ENCODE results near the gene PAK4. TPM values are rescaled to one million over a fixed set of nuclear protein-coding genes. Genes with fewer than 3 reads are reported as not detected.

Gene PAK4
- total RNA-seq, 3 donors from 2014 or later (not counting 1 experiment from before 2014, with no cell fraction given) = 6.7 to 13.4 (median 11.8) TPM

GRCh38 chr19:39136225-39136940 is 10.8 kb downstream of the PAK4 start:
- no peaks in the 10 kb centered on the region for H3K36me3 ChIP-seq (ENCODE audit: control insufficient read depth, insufficient read depth, low read length)
- no peak for TF ChIP-seq CTCF (IDR thresholded peaks at IDR 0.05)
- no peak overlapping the region for H3K27ac ChIP-seq (ENCODE audit: low read length)
- H3K27me3 ChIP-seq (ENCODE audit: control insufficient read depth, insufficient read depth, low read length) = no peaks in the 10 kb centered on the region
- no peaks in the 10 kb centered on the region for H3K9me3 ChIP-seq (ENCODE audit: control insufficient read depth, insufficient read depth, low read length)
- H3K4me3 ChIP-seq (ENCODE audit: low read length) = no peak overlapping the region
- peak overlapping the region in 1 of 2 donors; percentile 69 for H3K27ac Mint-ChIP-seq
- H3K4me1 Mint-ChIP-seq = peaks cover 25 to 45% of the 10 kb centered on the region in 2 donors
- H3K4me3 Mint-ChIP-seq = no peak overlapping the region
- DNase-seq (no peak), ATAC-seq (no peak)
- intact Hi-C loops (cut with micrococcal nuclease) = no loop called here
- no peaks in the 10 kb centered on the region for H3K27me3 Mint-ChIP-seq (ENCODE audit: low read depth in 2 of 2)
- 85% methylated on average over 11 of the region's 12 CpGs for WGBS (ENCODE audit: insufficient coverage)
- H3K36me3 Mint-ChIP-seq = no peaks in the 10 kb centered on the region
- H3K4me1 ChIP-seq (ENCODE audit: control insufficient read depth, insufficient read depth, low read length) = no peaks in the 10 kb centered on the region
- no peaks in the 10 kb centered on the region for H3K9me3 Mint-ChIP-seq

GRCh38 chr19:39137131-39137530 is 11.5 kb downstream of the PAK4 start:
- H3K9me3 Mint-ChIP-seq = no peaks in the 10 kb centered on the region
- Histone ChIP-seq H3K27me3 (ENCODE audit: control insufficient read depth, insufficient read depth, low read length) (no peaks in the 10 kb centered on the region), H3K4me1 (ENCODE audit: control insufficient read depth, insufficient read depth, low read length) (no peaks in the 10 kb centered on the region), H3K4me3 (ENCODE audit: low read length) (no peak overlapping the region), H3K36me3 (ENCODE audit: control insufficient read depth, insufficient read depth, low read length) (no peaks in the 10 kb centered on the region), H3K9me3 (ENCODE audit: control insufficient read depth, insufficient read depth, low read length) (no peaks in the 10 kb centered on the region), H3K27ac (ENCODE audit: low read length) (no peak overlapping the region)
- H3K27me3 Mint-ChIP-seq (ENCODE audit: low read depth in 2 of 2) = no peaks in the 10 kb centered on the region
- no peak for ATAC-seq
- WGBS (ENCODE audit: insufficient coverage) = 94% methylated on average over 12 of the region's 12 CpGs
- no peak overlapping the region for H3K27ac Mint-ChIP-seq
- DNase-seq = no peak
- H3K4me3 Mint-ChIP-seq = no peak overlapping the region
- no peak for TF ChIP-seq CTCF (IDR thresholded peaks at IDR 0.05)
- intact Hi-C loops (cut with micrococcal nuclease) = no loop called here
- no peaks in the 10 kb centered on the region for H3K36me3 Mint-ChIP-seq
- peaks cover 21 to 40% of the 10 kb centered on the region in 2 donors for H3K4me1 Mint-ChIP-seq

GRCh38 chr19:39138221-39139211 is 12.9 kb downstream of the PAK4 start:
- Histone ChIP-seq H3K27ac (ENCODE audit: low read length) (no peak overlapping the region), H3K27me3 (ENCODE audit: control insufficient read depth, insufficient read depth, low read length) (no peaks in the 10 kb centered on the region), H3K4me3 (ENCODE audit: low read length) (no peak overlapping the region), H3K4me1 (ENCODE audit: control insufficient read depth, insufficient read depth, low read length) (no peaks in the 10 kb centered on the region), H3K36me3 (ENCODE audit: control insufficient read depth, insufficient read depth, low read length) (no peaks in the 10 kb centered on the region), H3K9me3 (ENCODE audit: control insufficient read depth, insufficient read depth, low read length) (no peaks in the 10 kb centered on the region)
- ATAC-seq = no peak
- no peaks in the 10 kb centered on the region for H3K27me3 Mint-ChIP-seq (ENCODE audit: low read depth in 2 of 2)
- TF ChIP-seq CTCF (IDR thresholded peaks at IDR 0.05) = no peak
- intact Hi-C loops (cut with micrococcal nuclease) = no loop called here
- H3K4me1 Mint-ChIP-seq = peaks cover 19 to 37% of the 10 kb centered on the region in 2 donors
- no peaks in the 10 kb centered on the region for H3K9me3 Mint-ChIP-seq
- no peak overlapping the region for H3K4me3 Mint-ChIP-seq
- 98% methylated on average over 17 of the region's 20 CpGs for WGBS (ENCODE audit: insufficient coverage)
- H3K36me3 Mint-ChIP-seq = no peaks in the 10 kb centered on the region
- H3K27ac Mint-ChIP-seq = no peak overlapping the region
- no peak for DNase-seq
